Astrocyte (in vitro differentiated cells and primary cell): ENCODE measurements around the gene TMEM45B. TPM values are rescaled to one million over a fixed set of nuclear protein-coding genes. Genes with fewer than 3 reads are reported as not detected.
A peak's percentile ranks its signal among the peaks of the same experiment; 100 is the strongest.

Source experiments
- DNase-seq: peaks from one replicate; pipeline ENCODE4 v3.0.0-alpha.2; 2010; ENCODE audit warnings: low read depth
- FAIRE-seq: peaks from 2 replicates; lab custom pipeline; 2011; peaks lifted over from hg19 to GRCh38; lab: Jason Lieb, UNC
- H2AFZ ChIP-seq: 2 replicates; pipeline ENCODE4 v1.6.0; 2012; ENCODE audit warnings: low read depth, low read length, inconsistent platforms
- H3K27ac ChIP-seq: 2 replicates; pipeline ENCODE4 v1.5.1; 2011; ENCODE audit warnings: low read depth, low read length, inconsistent platforms
- H3K27me3 ChIP-seq: 2 replicates; pipeline ENCODE4 v1.6.0; 2011; ENCODE audit warnings: low read length, inconsistent platforms; ENCODE audit not compliant: insufficient read depth
- H3K36me3 ChIP-seq: 2 replicates; pipeline ENCODE4 v1.5.1; 2011; ENCODE audit warnings: low read length, inconsistent platforms; ENCODE audit not compliant: insufficient read depth
- H3K4me1 ChIP-seq: 2 replicates; pipeline ENCODE4 v1.5.1; 2011; ENCODE audit warnings: low read length, inconsistent platforms; ENCODE audit not compliant: insufficient read depth
- H3K4me2 ChIP-seq: 2 replicates; pipeline ENCODE4 v1.6.0; 2012; ENCODE audit warnings: low read length, inconsistent platforms
- H3K4me3 ChIP-seq: 2 replicates; pipeline ENCODE4 v1.5.1; 2011; ENCODE audit warnings: low read depth, mild to moderate bottlenecking, low read length, inconsistent platforms; ENCODE audit not compliant: insufficient read depth
- H3K79me2 ChIP-seq: 2 replicates; pipeline ENCODE4 v1.6.0; 2012; ENCODE audit warnings: mild to moderate bottlenecking, low read length, inconsistent platforms; ENCODE audit not compliant: insufficient read depth
- H3K9ac ChIP-seq: 2 replicates; pipeline ENCODE4 v1.6.0; 2012; ENCODE audit warnings: mild to moderate bottlenecking, low read length, inconsistent platforms
- H3K9me3 ChIP-seq: 2 replicates; pipeline ENCODE4 v1.5.1; 2012; ENCODE audit warnings: low read depth, mild to moderate bottlenecking, low read length, inconsistent platforms; ENCODE audit not compliant: insufficient read depth
- H4K20me1 ChIP-seq: 2 replicates; pipeline ENCODE4 v1.6.0; 2012; ENCODE audit warnings: low read length, inconsistent platforms; ENCODE audit not compliant: insufficient read depth
- H3K27ac Mint-ChIP-seq: one replicate; pipeline ENCODE4 v1.8.0; 2021; ENCODE audit warnings: mild to moderate bottlenecking, mixed read lengths; ENCODE audit not compliant: unreplicated experiment
- H3K27me3 Mint-ChIP-seq: one replicate; pipeline ENCODE4 v1.8.0; 2021; ENCODE audit warnings: low read depth, mixed read lengths; ENCODE audit not compliant: unreplicated experiment
- H3K36me3 Mint-ChIP-seq: one replicate; pipeline ENCODE4 v1.8.0; 2021; ENCODE audit warnings: low read depth, mixed read lengths; ENCODE audit not compliant: unreplicated experiment
- H3K4me1 Mint-ChIP-seq: one replicate; pipeline ENCODE4 v1.8.0; 2021; ENCODE audit warnings: low read depth, mixed read lengths; ENCODE audit not compliant: unreplicated experiment
- H3K4me3 Mint-ChIP-seq: one replicate; pipeline ENCODE4 v1.8.0; 2021; ENCODE audit warnings: mild to moderate bottlenecking, moderate library complexity, mixed read lengths; ENCODE audit not compliant: unreplicated experiment
- H3K9me3 Mint-ChIP-seq: one replicate; pipeline ENCODE4 v1.8.0; 2021; ENCODE audit warnings: mild to moderate bottlenecking, mixed read lengths; ENCODE audit not compliant: unreplicated experiment
- EZH2 ChIP-seq: IDR thresholded peaks from 2 replicates; pipeline ENCODE4 v1.6.1; 2012; ENCODE audit warnings: mild to moderate bottlenecking, low read length, inconsistent platforms; ENCODE audit not compliant: insufficient read depth
- total RNA-seq: library from RNA; stranded (reverse); gene quantifications from 2 replicates; pipeline ENCODE4 v1.2.1, GENCODE V29; 2021
- TF ChIP-seq, protein P1 (sequence below): IDR thresholded peaks from 2 replicates; pipeline ENCODE4 v1.5.1; 2011; ENCODE audit warnings: low read depth, mild to moderate bottlenecking, inconsistent platforms, low read length, moderate library complexity; ENCODE audit not compliant: insufficient read depth

TMEM45B gene
- total RNA-seq, 1 donor from 2014 or later: not detected

DNA sequence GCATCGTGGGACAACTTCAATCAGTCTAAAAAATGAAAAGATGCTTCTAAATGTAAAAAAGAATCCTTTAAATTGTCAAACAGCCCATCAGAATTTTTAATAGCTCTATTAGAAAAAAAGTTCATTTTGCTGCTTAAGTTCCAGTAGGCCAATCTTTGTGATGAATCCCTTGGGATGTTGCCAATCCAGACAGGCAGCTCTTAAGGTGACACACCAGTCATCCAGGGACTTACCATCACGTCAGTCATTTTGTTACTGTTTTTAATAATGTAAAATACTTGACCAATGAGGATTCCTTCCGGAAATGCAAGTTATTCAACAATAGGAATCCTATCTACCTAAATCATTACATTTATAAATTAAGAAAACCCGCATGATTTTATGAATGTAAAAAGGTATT, 47.8 kb upstream of the TMEM45B start:
- Histone ChIP-seq H3K4me1 (no peaks in the 10 kb centered on the region), H3K4me3 (no peak overlapping the region), H3K27ac (no peak overlapping the region), H3K9ac (no peak overlapping the region), H3K9me3 (no peaks in the 10 kb centered on the region), H3K79me2 (no peaks in the 10 kb centered on the region), H4K20me1 (no peaks in the 10 kb centered on the region), H3K36me3 (no peaks in the 10 kb centered on the region), H3K4me2 (no peak overlapping the region), H2AFZ (no peak overlapping the region), H3K27me3 (no peaks in the 10 kb centered on the region)
- Mint-ChIP-seq H3K27me3 (peaks cover 4% of the 10 kb centered on the region), H3K27ac (no peak overlapping the region), H3K4me3 (no peak overlapping the region), H3K4me1 (peaks cover 21% of the 10 kb centered on the region), H3K9me3 (peaks cover 14% of the 10 kb centered on the region), H3K36me3 (peaks cover 3% of the 10 kb centered on the region)
- TF ChIP-seq, protein P1, sequence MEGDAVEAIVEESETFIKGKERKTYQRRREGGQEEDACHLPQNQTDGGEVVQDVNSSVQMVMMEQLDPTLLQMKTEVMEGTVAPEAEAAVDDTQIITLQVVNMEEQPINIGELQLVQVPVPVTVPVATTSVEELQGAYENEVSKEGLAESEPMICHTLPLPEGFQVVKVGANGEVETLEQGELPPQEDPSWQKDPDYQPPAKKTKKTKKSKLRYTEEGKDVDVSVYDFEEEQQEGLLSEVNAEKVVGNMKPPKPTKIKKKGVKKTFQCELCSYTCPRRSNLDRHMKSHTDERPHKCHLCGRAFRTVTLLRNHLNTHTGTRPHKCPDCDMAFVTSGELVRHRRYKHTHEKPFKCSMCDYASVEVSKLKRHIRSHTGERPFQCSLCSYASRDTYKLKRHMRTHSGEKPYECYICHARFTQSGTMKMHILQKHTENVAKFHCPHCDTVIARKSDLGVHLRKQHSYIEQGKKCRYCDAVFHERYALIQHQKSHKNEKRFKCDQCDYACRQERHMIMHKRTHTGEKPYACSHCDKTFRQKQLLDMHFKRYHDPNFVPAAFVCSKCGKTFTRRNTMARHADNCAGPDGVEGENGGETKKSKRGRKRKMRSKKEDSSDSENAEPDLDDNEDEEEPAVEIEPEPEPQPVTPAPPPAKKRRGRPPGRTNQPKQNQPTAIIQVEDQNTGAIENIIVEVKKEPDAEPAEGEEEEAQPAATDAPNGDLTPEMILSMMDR: no peak
- TF ChIP-seq EZH2: no peak
- DNase-seq: no peak
- no peak for FAIRE-seq

DNA sequence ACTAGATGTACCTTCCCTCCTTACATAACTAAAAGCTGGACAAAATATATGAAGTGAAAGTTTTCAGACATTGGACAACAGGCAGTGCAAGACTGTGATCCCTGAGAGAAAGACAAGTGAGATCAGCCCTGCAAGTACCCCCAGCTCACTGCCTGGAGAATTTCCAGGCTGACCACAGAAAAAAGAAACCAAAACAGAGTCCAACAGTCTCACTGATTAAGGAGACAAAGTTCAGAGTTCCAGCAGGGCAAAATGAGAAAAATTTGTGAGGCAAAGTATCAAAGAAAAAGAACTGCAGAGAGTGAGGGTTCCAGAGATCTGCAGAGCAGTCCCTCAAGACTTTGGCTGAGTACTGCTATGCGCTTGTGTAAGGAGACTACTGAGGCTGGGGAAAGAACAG, 47.3 kb upstream of the TMEM45B start:
- Mint-ChIP-seq H3K4me1 (peaks cover 21% of the 10 kb centered on the region), H3K4me3 (no peak overlapping the region), H3K36me3 (no peaks in the 10 kb centered on the region), H3K27ac (peak overlapping the region; percentile 79), H3K9me3 (peaks cover 10% of the 10 kb centered on the region), H3K27me3 (peaks cover 4% of the 10 kb centered on the region)
- no peak overlapping the region for H3K9ac ChIP-seq
- no peaks in the 10 kb centered on the region for H3K27me3 ChIP-seq
- no peak overlapping the region for H3K4me2 ChIP-seq
- TF ChIP-seq, protein P1: no peak
- no peak for TF ChIP-seq EZH2
- no peaks in the 10 kb centered on the region for H3K79me2 ChIP-seq
- no peaks in the 10 kb centered on the region for H3K36me3 ChIP-seq
- H3K4me1 ChIP-seq: no peaks in the 10 kb centered on the region
- H3K27ac ChIP-seq: no peak overlapping the region
- H4K20me1 ChIP-seq: no peaks in the 10 kb centered on the region
- H3K9me3 ChIP-seq: no peaks in the 10 kb centered on the region
- DNase-seq (no peak), FAIRE-seq (no peak)
- H3K4me3 ChIP-seq: no peak overlapping the region
- H2AFZ ChIP-seq: no peak overlapping the region

DNA sequence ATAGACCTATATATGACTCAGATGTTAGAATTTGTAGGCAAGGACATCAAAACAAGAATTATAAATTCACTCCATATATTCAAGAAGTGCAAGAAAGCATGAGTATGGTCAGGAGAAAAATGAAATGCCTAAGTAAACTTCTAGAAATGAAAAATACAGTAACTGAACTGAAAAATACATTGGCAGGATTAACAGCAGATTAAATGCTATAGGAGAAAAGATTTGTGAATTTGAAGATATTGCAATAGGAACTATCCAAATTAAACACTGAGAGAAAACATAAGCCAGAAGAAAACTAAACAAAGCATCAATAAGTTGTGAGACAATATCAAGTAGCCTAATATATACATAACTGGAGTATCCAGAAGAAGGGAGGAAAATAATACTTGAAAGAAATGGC, 46.6 kb upstream of the TMEM45B start:
- no peaks in the 10 kb centered on the region for H3K9me3 ChIP-seq
- DNase-seq: no peak
- Mint-ChIP-seq H3K27me3 (peaks cover 4% of the 10 kb centered on the region), H3K4me1 (peaks cover 18% of the 10 kb centered on the region), H3K27ac (no peak overlapping the region), H3K9me3 (peaks cover 11% of the 10 kb centered on the region), H3K36me3 (no peaks in the 10 kb centered on the region), H3K4me3 (no peak overlapping the region)
- TF ChIP-seq, protein P1: no peak
- no peak for TF ChIP-seq EZH2
- H4K20me1 ChIP-seq: no peaks in the 10 kb centered on the region
- no peak overlapping the region for H3K9ac ChIP-seq
- H3K79me2 ChIP-seq: no peaks in the 10 kb centered on the region
- FAIRE-seq: no peak
- no peak overlapping the region for H3K4me3 ChIP-seq
- H3K27me3 ChIP-seq: no peaks in the 10 kb centered on the region
- no peaks in the 10 kb centered on the region for H3K4me1 ChIP-seq
- H3K36me3 ChIP-seq: no peaks in the 10 kb centered on the region
- no peak overlapping the region for H3K27ac ChIP-seq
- no peak overlapping the region for H2AFZ ChIP-seq
- H3K4me2 ChIP-seq: no peak overlapping the region
